DOHH2 (cell line): ENCODE data around the gene HIC1.

Experiments
- H3F3A ChIP-seq: fragments of 200-600 bp; sonication (generic), shearing (Covaris generic); 2 replicates; pipeline ENCODE4 v1.6.0; 2016; ENCODE audit warnings: antibody characterized with exemption, mild to moderate bottlenecking; ENCODE audit not compliant: control insufficient read depth, insufficient read depth
- H3K27ac ChIP-seq: fragments of 200-600 bp; sonication (generic); 2 replicates; pipeline ENCODE4 v1.5.1; 2014; ENCODE audit warnings: low read depth, mild to moderate bottlenecking, low read length, moderate library complexity
- H3K27me3 ChIP-seq: fragments of 200-600 bp; sonication (generic); 2 replicates; pipeline ENCODE4 v1.6.1; 2014; ENCODE audit warnings: mild to moderate bottlenecking, low read length, mixed read lengths; ENCODE audit not compliant: control insufficient read depth
- H3K36me3 ChIP-seq: fragments of 200-600 bp; sonication (generic); 2 replicates; pipeline ENCODE4 v1.6.1; 2014; ENCODE audit warnings: mild to moderate bottlenecking, low read length, moderate library complexity, mixed read lengths; ENCODE audit not compliant: control insufficient read depth
- H3K4me1 ChIP-seq: fragments of 200-600 bp; sonication (generic); 2 replicates; pipeline ENCODE4 v1.6.1; 2014; ENCODE audit warnings: mild to moderate bottlenecking, low read length, mixed read lengths; ENCODE audit not compliant: control insufficient read depth
- H3K4me2 ChIP-seq: fragments of 200-600 bp; sonication (generic); 2 replicates; pipeline ENCODE4 v1.6.0; 2014; ENCODE audit warnings: mild to moderate bottlenecking, low read length, moderate library complexity
- H3K4me3 ChIP-seq: fragments of 200-600 bp; sonication (generic); 2 replicates; pipeline ENCODE4 v1.5.1; 2014; ENCODE audit warnings: mild to moderate bottlenecking, low read length, mixed read lengths
- H3K79me2 ChIP-seq: fragments of 200-600 bp; sonication (generic); 2 replicates; pipeline ENCODE4 v1.6.1; 2014; ENCODE audit warnings: mild to moderate bottlenecking, low read length, mixed read lengths; ENCODE audit not compliant: control insufficient read depth
- H3K9me2 ChIP-seq: fragments of 200-600 bp; sonication (generic); replicated peaks from 2 replicates; pipeline ENCODE4 v1.6.1; 2014; ENCODE audit warnings: mild to moderate bottlenecking, low read length, mixed read lengths; ENCODE audit not compliant: control insufficient read depth
- H3K9me3 ChIP-seq: fragments of 200-600 bp; sonication (generic); 2 replicates; pipeline ENCODE4 v1.6.1; 2014; ENCODE audit warnings: antibody characterized with exemption, low read length, mixed read lengths; ENCODE audit not compliant: control insufficient read depth, insufficient read depth
- H4K20me1 ChIP-seq: fragments of 200-600 bp; sonication (generic); 2 replicates; pipeline ENCODE4 v1.6.0; 2014; ENCODE audit warnings: low read depth, mild to moderate bottlenecking, antibody characterized with exemption, low read length, moderate library complexity; ENCODE audit not compliant: control insufficient read depth, insufficient read depth
- CTCF ChIP-seq: fragments of 200-600 bp; sonication (generic); IDR thresholded peaks from one replicate; pipeline ENCODE4 v1.5.1; 2014; ENCODE audit warnings: antibody characterized with exemption, mild to moderate bottlenecking, low read depth, low read length; ENCODE audit not compliant: poor library complexity, severe bottlenecking
- EZH2phosphoT487 ChIP-seq: fragments of 200-600 bp; sonication (generic); IDR thresholded peaks from 2 replicates; pipeline ENCODE4 v1.6.1; 2017; ENCODE audit warnings: borderline replicate concordance, mild to moderate bottlenecking, antibody characterized with exemption, low read length, moderate library complexity, mixed read lengths

The HIC1 gene

GRCh38 chr17:2057175-2057759 is 2.4 kb downstream of the HIC1 start:
- H3K9me2 ChIP-seq = no peaks in the 10 kb centered on the region
- no peaks in the 10 kb centered on the region for H3K36me3 ChIP-seq
- no peak overlapping the region for H3K4me2 ChIP-seq
- no peaks in the 10 kb centered on the region for H3K9me3 ChIP-seq
- no peaks in the 10 kb centered on the region for H3K79me2 ChIP-seq
- peaks cover 6% of the 10 kb centered on the region for H3F3A ChIP-seq
- H3K27me3 ChIP-seq = peaks cover 65% of the 10 kb centered on the region
- H3K4me1 ChIP-seq = peaks cover 50% of the 10 kb centered on the region
- H4K20me1 ChIP-seq = peaks cover 9% of the 10 kb centered on the region
- no peak overlapping the region for H3K27ac ChIP-seq
- no peak overlapping the region for H3K4me3 ChIP-seq
- TF ChIP-seq EZH2phosphoT487 = peak; percentile 35
- TF ChIP-seq CTCF = no peak

GRCh38 chr17:2057760-2058585 is 3.1 kb downstream of the HIC1 start:
- H3K27me3 ChIP-seq = peaks cover 63% of the 10 kb centered on the region
- H3K4me2 ChIP-seq = peak overlapping the region; percentile 49
- peaks cover 50% of the 10 kb centered on the region for H3K4me1 ChIP-seq
- H3K9me2 ChIP-seq = no peaks in the 10 kb centered on the region
- H3F3A ChIP-seq = peaks cover 6% of the 10 kb centered on the region
- H3K79me2 ChIP-seq = no peaks in the 10 kb centered on the region
- no peaks in the 10 kb centered on the region for H3K9me3 ChIP-seq
- H3K36me3 ChIP-seq = no peaks in the 10 kb centered on the region; the same call in 1 of the 2 replicates
- H3K27ac ChIP-seq = no peak overlapping the region
- peaks cover 9% of the 10 kb centered on the region for H4K20me1 ChIP-seq
- TF ChIP-seq CTCF (no peak), EZH2phosphoT487 (no peak)
- H3K4me3 ChIP-seq = peak overlapping the region; percentile 48; the same call in 1 of the 2 replicates

GRCh38 chr17:2058586-2059546 is 4.0 kb downstream of the HIC1 start:
- Histone ChIP-seq H3K27me3 (peaks cover 54% of the 10 kb centered on the region), H3K4me2 (peak overlapping the region; percentile 49), H3K4me1 (peaks cover 41% of the 10 kb centered on the region), H3K79me2 (no peaks in the 10 kb centered on the region), H3K36me3 (no peaks in the 10 kb centered on the region; the same call in 1 of the 2 replicates), H4K20me1 (peaks cover 7% of the 10 kb centered on the region), H3K9me3 (no peaks in the 10 kb centered on the region), H3K4me3 (peak overlapping the region; percentile 48), H3K9me2 (no peaks in the 10 kb centered on the region), H3F3A (peaks cover 6% of the 10 kb centered on the region), H3K27ac (no peak overlapping the region)
- TF ChIP-seq CTCF (peak; percentile 82), EZH2phosphoT487 (no peak)
